ENCODE measurements around the gene NAA80. TPM values are rescaled to one million over a fixed set of nuclear protein-coding genes. Genes with fewer than 3 reads are reported as not detected.
A peak's percentile ranks its signal among the peaks of the same experiment; 100 is the strongest.

NAA80 gene
- polyA plus RNA-seq, 1 of the 3 experiments (the other 2 are of a cell fraction): 10.5 TPM

DNA sequence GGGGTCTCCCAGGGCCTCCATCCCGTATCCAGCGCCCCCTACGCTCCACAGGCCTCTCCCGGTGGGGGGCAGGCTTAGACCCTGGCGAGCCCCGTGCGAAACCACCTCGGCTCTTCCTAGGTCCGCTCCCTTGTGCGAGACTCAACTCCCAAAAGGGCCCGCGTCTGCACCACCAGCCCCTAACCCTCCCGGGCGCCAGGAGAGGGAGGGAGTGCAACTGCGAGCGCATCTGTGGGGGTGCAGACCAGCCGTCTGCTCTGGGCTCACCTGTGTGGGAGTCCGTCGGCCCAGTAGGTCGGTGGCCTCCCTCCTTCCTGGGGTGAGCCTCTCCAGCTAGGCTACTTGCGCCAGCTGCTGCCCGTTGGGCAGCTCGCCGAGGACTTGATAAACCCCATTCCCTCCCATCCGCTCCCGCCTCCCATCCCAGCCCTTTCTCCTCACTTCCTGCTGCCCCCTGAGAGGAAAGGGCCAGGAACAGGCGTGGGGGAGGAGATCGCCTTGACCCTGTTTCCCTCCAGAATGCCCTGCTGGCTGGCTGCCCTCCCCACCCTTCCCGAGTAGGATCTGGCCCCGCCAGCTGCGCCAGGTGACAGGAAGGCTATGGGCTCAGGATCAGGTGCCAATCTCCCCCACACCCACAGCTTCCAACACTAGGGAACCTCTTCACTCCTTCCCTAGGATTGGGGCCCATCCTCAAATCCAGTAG lies 23.3 kb upstream of the NAA80 start, which contains the start of gene HYAL2:
TSS of gene HYAL2 (minus strand) at position 360 of the 706 bp plus-strand sequence. CDS start 2,256 bp downstream, outside the sequence.
- TF ChIP-seq, protein P1, sequence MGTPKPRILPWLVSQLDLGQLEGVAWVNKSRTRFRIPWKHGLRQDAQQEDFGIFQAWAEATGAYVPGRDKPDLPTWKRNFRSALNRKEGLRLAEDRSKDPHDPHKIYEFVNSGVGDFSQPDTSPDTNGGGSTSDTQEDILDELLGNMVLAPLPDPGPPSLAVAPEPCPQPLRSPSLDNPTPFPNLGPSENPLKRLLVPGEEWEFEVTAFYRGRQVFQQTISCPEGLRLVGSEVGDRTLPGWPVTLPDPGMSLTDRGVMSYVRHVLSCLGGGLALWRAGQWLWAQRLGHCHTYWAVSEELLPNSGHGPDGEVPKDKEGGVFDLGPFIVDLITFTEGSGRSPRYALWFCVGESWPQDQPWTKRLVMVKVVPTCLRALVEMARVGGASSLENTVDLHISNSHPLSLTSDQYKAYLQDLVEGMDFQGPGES (IDR thresholded peaks at IDR 0.05; ENCODE audit: low read depth, low read length): no peak
- TF ChIP-seq MXI1 (IDR thresholded peaks at IDR 0.05; ENCODE audit: low read depth, low read length): no peak
- no peak for TF ChIP-seq FOXJ3 (CRISPR knock-in tag; IDR thresholded peaks at IDR 0.05)
- no peak for TF ChIP-seq EZH2phosphoT487 (IDR thresholded peaks at IDR 0.05; ENCODE audit: borderline replicate concordance, low read depth)
- TF ChIP-seq JUND (IDR thresholded peaks at IDR 0.05): no peak
- no peak for TF ChIP-seq ELF1 (IDR thresholded peaks at IDR 0.05)
- TF ChIP-seq NFIC (IDR thresholded peaks at IDR 0.05; ENCODE audit: borderline replicate concordance): no peak
- TF ChIP-seq, protein P2, sequence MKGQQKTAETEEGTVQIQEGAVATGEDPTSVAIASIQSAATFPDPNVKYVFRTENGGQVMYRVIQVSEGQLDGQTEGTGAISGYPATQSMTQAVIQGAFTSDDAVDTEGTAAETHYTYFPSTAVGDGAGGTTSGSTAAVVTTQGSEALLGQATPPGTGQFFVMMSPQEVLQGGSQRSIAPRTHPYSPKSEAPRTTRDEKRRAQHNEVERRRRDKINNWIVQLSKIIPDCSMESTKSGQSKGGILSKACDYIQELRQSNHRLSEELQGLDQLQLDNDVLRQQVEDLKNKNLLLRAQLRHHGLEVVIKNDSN (IDR thresholded peaks at IDR 0.05; ENCODE audit: borderline replicate concordance, low read depth): no peak
- TF ChIP-seq, protein P3, sequence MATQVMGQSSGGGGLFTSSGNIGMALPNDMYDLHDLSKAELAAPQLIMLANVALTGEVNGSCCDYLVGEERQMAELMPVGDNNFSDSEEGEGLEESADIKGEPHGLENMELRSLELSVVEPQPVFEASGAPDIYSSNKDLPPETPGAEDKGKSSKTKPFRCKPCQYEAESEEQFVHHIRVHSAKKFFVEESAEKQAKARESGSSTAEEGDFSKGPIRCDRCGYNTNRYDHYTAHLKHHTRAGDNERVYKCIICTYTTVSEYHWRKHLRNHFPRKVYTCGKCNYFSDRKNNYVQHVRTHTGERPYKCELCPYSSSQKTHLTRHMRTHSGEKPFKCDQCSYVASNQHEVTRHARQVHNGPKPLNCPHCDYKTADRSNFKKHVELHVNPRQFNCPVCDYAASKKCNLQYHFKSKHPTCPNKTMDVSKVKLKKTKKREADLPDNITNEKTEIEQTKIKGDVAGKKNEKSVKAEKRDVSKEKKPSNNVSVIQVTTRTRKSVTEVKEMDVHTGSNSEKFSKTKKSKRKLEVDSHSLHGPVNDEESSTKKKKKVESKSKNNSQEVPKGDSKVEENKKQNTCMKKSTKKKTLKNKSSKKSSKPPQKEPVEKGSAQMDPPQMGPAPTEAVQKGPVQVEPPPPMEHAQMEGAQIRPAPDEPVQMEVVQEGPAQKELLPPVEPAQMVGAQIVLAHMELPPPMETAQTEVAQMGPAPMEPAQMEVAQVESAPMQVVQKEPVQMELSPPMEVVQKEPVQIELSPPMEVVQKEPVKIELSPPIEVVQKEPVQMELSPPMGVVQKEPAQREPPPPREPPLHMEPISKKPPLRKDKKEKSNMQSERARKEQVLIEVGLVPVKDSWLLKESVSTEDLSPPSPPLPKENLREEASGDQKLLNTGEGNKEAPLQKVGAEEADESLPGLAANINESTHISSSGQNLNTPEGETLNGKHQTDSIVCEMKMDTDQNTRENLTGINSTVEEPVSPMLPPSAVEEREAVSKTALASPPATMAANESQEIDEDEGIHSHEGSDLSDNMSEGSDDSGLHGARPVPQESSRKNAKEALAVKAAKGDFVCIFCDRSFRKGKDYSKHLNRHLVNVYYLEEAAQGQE (IDR thresholded peaks at IDR 0.05; ENCODE audit: low read depth, low read length): no peak
- no peak for TF ChIP-seq RAD21 (IDR thresholded peaks at IDR 0.05; ENCODE audit: low read length)
- TF ChIP-seq, protein P4, sequence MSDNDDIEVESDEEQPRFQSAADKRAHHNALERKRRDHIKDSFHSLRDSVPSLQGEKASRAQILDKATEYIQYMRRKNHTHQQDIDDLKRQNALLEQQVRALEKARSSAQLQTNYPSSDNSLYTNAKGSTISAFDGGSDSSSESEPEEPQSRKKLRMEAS (IDR thresholded peaks at IDR 0.05; ENCODE audit: low read depth): no peak
- TF ChIP-seq, protein P5, sequence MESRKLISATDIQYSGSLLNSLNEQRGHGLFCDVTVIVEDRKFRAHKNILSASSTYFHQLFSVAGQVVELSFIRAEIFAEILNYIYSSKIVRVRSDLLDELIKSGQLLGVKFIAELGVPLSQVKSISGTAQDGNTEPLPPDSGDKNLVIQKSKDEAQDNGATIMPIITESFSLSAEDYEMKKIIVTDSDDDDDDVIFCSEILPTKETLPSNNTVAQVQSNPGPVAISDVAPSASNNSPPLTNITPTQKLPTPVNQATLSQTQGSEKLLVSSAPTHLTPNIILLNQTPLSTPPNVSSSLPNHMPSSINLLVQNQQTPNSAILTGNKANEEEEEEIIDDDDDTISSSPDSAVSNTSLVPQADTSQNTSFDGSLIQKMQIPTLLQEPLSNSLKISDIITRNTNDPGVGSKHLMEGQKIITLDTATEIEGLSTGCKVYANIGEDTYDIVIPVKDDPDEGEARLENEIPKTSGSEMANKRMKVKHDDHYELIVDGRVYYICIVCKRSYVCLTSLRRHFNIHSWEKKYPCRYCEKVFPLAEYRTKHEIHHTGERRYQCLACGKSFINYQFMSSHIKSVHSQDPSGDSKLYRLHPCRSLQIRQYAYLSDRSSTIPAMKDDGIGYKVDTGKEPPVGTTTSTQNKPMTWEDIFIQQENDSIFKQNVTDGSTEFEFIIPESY (IDR thresholded peaks at IDR 0.05; ENCODE audit: borderline replicate concordance, low read depth): no peak
- TF ChIP-seq YY1 (IDR thresholded peaks at IDR 0.05; ENCODE audit: low read depth): no peak
- TF ChIP-seq, protein P6, sequence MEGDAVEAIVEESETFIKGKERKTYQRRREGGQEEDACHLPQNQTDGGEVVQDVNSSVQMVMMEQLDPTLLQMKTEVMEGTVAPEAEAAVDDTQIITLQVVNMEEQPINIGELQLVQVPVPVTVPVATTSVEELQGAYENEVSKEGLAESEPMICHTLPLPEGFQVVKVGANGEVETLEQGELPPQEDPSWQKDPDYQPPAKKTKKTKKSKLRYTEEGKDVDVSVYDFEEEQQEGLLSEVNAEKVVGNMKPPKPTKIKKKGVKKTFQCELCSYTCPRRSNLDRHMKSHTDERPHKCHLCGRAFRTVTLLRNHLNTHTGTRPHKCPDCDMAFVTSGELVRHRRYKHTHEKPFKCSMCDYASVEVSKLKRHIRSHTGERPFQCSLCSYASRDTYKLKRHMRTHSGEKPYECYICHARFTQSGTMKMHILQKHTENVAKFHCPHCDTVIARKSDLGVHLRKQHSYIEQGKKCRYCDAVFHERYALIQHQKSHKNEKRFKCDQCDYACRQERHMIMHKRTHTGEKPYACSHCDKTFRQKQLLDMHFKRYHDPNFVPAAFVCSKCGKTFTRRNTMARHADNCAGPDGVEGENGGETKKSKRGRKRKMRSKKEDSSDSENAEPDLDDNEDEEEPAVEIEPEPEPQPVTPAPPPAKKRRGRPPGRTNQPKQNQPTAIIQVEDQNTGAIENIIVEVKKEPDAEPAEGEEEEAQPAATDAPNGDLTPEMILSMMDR (IDR thresholded peaks at IDR 0.05): no peak
- TF ChIP-seq FOSL2 (IDR thresholded peaks at IDR 0.05; ENCODE audit: borderline replicate concordance, low read depth): no peak
- TF ChIP-seq GABPA (IDR thresholded peaks at IDR 0.05; ENCODE audit: low read depth): no peak
- no peak for TF ChIP-seq POLR2AphosphoS5 (IDR thresholded peaks at IDR 0.05; ENCODE audit: low read depth, low read length)
- TF ChIP-seq TAF1 (IDR thresholded peaks at IDR 0.05; ENCODE audit: borderline replicate concordance, low read depth, low read length): no peak
- no peak for TF ChIP-seq RCOR1 (IDR thresholded peaks at IDR 0.05; ENCODE audit: low read length)
- no peak for TF ChIP-seq NRF1 (IDR thresholded peaks at IDR 0.05; ENCODE audit: low read depth, low read length)
- Histone ChIP-seq H3K27me3 (ENCODE audit: insufficient read depth) (no peaks in the 10 kb centered on the region), H3K79me2 (ENCODE audit: insufficient read depth) (peaks cover 52% of the 10 kb centered on the region), H3K36me3 (replicated peaks in 1 of 2; ENCODE audit: control insufficient read depth in 1 of 2, insufficient read depth in 2 of 2, low read length in 1 of 2) (peaks cover 8 to 44% of the 10 kb centered on the region in 2 experiments), H3K4me2 (peak within 1 kb of the TSS; percentile 80), H3K27ac (ENCODE audit: low read depth in 2 of 2, low read length in 1 of 2) (peak within 1 kb of the TSS; percentile 92 to 94), H2AFZ (ENCODE audit: low read depth) (peak within 1 kb of the TSS; percentile 94), H3K4me3 (ENCODE audit: low read depth in 2 of 2, low read length in 1 of 2) (peak within 1 kb of the TSS; percentile 92 to 94), H3K4me1 (ENCODE audit: control insufficient read depth in 1 of 2, insufficient read depth in 2 of 2, low read depth in 1 of 2, low read length in 1 of 2) (peaks cover 0 to 49% of the 10 kb centered on the region in 2 experiments; a peak in 2 of 4 replicates), H3K9ac (peak within 1 kb of the TSS; percentile 93), H4K20me1 (ENCODE audit: insufficient read depth) (no peaks in the 10 kb centered on the region), H3F3A (replicated peaks; ENCODE audit: insufficient read depth) (peaks cover 10% of the 10 kb centered on the region), H3K9me3 (no peaks in the 10 kb centered on the region), H3K9me2 (no peaks in the 10 kb centered on the region)
- CTCF ChIA-PET: interaction anchor here (0.7 to 6.0 kb wide), 11 partner anchors 13 to 130 kb away, joined by 3 to 60 read pairs (median 3); partner anchors contain the start of genes HYAL1, HYAL3, IFRD2 and NAA80
- DNase-seq: no peak
- POLR2A ChIA-PET: interaction anchor here (1.5 to 1.6 kb wide), 2 partner anchors 12 to 15 kb away, joined by 3 to 4 read pairs; no protein-coding TSS in a partner anchor
- 95% methylated on average over 24 of the region's 31 CpGs for WGBS (ENCODE audit: low lambda C conversion rate)

All from SK-N-SH (cell line).